Lower lobe of right lung (tissue), 2 donors: ENCODE measurements around the gene YTHDC1. TPM values are rescaled to one million over a fixed set of nuclear protein-coding genes. Genes with fewer than 3 reads are reported as not detected.
A peak's percentile ranks its signal among the peaks of the same experiment; 100 is the strongest.

ENCODE experiments used
- ATAC-seq, 2 donors: fragments of 200-7000 bp; cut with Tn5 transposase; one replicate each; pipeline ENCODE4 v1.9.1; 2020 to 2022; ENCODE audit warnings: mild to moderate bottlenecking in 2 of 2, moderate library complexity in 2 of 2
- DNase-seq: peaks from one replicate; pipeline ENCODE4 v3.0.0-alpha.2; 2020
- H3K27ac ChIP-seq: fragments of 200-600 bp; one replicate; pipeline ENCODE4 v1.8.0; 2022
- H3K27me3 ChIP-seq: fragments of 200-600 bp; one replicate; pipeline ENCODE4 v1.8.0; 2022; ENCODE audit warnings: low read depth
- H3K36me3 ChIP-seq: fragments of 200-600 bp; one replicate; pipeline ENCODE4 v1.8.0; 2022; ENCODE audit warnings: mild to moderate bottlenecking
- H3K4me1 ChIP-seq: fragments of 200-600 bp; one replicate; pipeline ENCODE4 v1.8.0; 2022
- H3K4me3 ChIP-seq: fragments of 200-600 bp; one replicate; pipeline ENCODE4 v1.8.0; 2022; ENCODE audit warnings: mild to moderate bottlenecking
- H3K9me3 ChIP-seq: fragments of 200-600 bp; one replicate; pipeline ENCODE4 v1.8.0; 2022
- intact Hi-C: fragments of 100-400 bp; cut with DNase I; formaldehyde crosslinking; loops from one replicate; pipeline ENCODE4 v1.11.0; 2022
- total RNA-seq: library from RNA; stranded (reverse); fragmentation: NEBNext Ultra II Directional; extraction: Animal tissue kit (Norgen Biotek cat#: 25700); gene quantifications from one replicate; pipeline ENCODE4 v1.2.1, GENCODE V29; 2021
- TF ChIP-seq, protein P1 (sequence below): fragments of 200-600 bp; IDR thresholded peaks from one replicate; pipeline ENCODE4 v1.8.0; 2022; ENCODE audit warnings: antibody characterized with exemption, mild to moderate bottlenecking
- donor health status: DM: no; HTN: yes; CAD: no; lungs with severe emphysema.

YTHDC1 gene
- total RNA-seq, 1 donor from 2014 or later: 77.2 TPM

DNA sequence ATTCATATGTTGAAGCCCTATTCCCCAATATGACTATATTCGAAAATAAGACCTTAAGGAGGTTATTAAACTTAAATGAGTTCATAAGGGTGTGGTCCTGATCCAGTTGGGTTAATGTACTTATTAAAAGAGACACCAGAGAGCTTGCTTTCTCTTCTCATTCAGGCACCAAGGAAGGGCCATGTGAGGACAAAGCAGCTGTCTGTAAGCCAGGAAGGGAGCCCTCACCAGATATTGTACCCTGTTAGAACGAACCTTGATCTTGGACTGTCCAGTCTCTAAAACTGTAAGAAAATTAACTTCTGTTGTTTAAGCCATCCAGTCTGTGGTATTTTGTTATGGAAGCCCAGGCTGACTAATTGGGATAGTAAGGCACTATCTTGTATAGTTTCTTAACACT is 9.1 kb upstream of the YTHDC1 start:
- H3K27me3 ChIP-seq: no peaks in the 10 kb centered on the region

DNA sequence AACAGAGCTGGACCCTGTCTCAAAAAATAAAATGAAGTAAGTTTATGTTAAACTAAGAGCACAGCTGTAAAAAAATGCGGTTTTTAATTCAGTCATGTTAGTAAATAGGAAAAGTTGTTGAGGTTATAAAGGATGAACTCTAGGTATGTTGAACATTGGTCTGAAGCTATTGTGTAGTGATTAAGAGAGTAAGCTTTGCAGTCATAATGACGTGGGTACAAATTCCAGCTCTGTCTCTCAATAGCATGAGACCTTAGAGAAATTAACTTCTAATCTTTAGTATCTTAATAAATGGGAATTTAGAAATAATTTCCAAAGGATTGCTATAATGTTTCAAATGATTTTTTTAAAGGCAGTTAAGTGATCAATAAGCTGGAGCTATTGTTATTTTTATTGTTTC is 2.9 kb upstream of the YTHDC1 start:
- no peaks in the 10 kb centered on the region for H3K27me3 ChIP-seq
- peaks cover 8% of the 10 kb centered on the region for H3K4me1 ChIP-seq
- no peaks in the 10 kb centered on the region for H3K36me3 ChIP-seq
- intact Hi-C loops: no loop called here
- no peak overlapping the region for H3K4me3 ChIP-seq
- DNase-seq (no peak), ATAC-seq (no peak)
- no peak overlapping the region for H3K27ac ChIP-seq
- H3K9me3 ChIP-seq: no peaks in the 10 kb centered on the region
- TF ChIP-seq, protein P1, sequence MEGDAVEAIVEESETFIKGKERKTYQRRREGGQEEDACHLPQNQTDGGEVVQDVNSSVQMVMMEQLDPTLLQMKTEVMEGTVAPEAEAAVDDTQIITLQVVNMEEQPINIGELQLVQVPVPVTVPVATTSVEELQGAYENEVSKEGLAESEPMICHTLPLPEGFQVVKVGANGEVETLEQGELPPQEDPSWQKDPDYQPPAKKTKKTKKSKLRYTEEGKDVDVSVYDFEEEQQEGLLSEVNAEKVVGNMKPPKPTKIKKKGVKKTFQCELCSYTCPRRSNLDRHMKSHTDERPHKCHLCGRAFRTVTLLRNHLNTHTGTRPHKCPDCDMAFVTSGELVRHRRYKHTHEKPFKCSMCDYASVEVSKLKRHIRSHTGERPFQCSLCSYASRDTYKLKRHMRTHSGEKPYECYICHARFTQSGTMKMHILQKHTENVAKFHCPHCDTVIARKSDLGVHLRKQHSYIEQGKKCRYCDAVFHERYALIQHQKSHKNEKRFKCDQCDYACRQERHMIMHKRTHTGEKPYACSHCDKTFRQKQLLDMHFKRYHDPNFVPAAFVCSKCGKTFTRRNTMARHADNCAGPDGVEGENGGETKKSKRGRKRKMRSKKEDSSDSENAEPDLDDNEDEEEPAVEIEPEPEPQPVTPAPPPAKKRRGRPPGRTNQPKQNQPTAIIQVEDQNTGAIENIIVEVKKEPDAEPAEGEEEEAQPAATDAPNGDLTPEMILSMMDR: no peak

More for the DNA sequence above, 9.1 kb upstream of the YTHDC1 start:
- DNase-seq: no peak
- H3K36me3 ChIP-seq: no peaks in the 10 kb centered on the region
- TF ChIP-seq, protein P1: no peak
- no peak overlapping the region for H3K27ac ChIP-seq
- no peak for ATAC-seq
- H3K4me1 ChIP-seq: no peaks in the 10 kb centered on the region
- no peaks in the 10 kb centered on the region for H3K9me3 ChIP-seq
- H3K4me3 ChIP-seq: no peak overlapping the region
- intact Hi-C loops: no loop called here

DNA sequence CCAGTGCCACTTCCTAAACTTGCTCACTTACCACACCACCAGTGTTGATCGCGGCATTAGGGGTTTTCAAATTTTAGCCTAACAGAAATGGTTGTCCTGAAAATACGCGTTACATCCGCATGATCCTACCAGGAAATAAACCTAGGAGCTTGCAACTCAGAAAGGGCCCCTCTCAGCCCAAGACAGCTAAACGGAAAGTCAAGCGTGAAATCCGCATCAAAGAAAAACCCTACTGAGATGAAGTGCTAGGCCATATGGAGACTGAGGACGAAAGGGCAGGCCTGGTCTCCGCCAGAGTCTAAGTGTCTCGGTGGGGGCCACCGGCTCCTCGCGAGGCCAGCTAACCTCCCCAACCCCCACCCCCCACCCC is 626 bp downstream of the YTHDC1 start:
- ATAC-seq: peak; percentile 36 to 46
- H3K27me3 ChIP-seq: no peaks in the 10 kb centered on the region
- peaks cover 41% of the 10 kb centered on the region for H3K4me1 ChIP-seq
- H3K27ac ChIP-seq: peak overlapping the region; percentile 99
- intact Hi-C loops: no loop called here
- peak overlapping the region; percentile 90 for H3K4me3 ChIP-seq
- TF ChIP-seq, protein P1: no peak
- no peaks in the 10 kb centered on the region for H3K9me3 ChIP-seq
- H3K36me3 ChIP-seq: no peaks in the 10 kb centered on the region
- peak; percentile 55 for DNase-seq

DNA sequence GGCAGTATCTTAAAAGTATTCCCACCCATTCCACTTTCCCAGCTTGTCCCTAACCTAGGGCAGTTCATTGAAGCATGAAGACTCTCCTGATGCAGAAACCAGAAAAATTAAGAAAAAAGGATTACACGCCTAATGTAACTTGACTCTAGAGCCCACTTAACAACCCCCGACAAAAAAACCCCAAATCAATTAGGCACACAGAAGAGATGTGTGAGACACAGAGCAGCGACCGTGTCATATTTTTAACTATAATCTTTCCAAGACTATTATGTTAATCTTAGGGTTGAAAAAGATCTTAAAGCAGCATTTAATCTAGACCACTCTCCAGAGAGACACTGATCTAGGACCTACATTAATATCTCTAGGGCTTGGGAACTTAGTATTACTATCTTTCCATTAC is 1.3 kb downstream of the YTHDC1 start:
- peak overlapping the region; percentile 99 for H3K27ac ChIP-seq
- ATAC-seq (no peak), DNase-seq (no peak)
- H3K27me3 ChIP-seq: no peaks in the 10 kb centered on the region
- H3K4me3 ChIP-seq: peak overlapping the region; percentile 90
- intact Hi-C loops: no loop called here
- peaks cover 48% of the 10 kb centered on the region for H3K4me1 ChIP-seq
- TF ChIP-seq, protein P1: no peak
- H3K36me3 ChIP-seq: no peaks in the 10 kb centered on the region
- H3K9me3 ChIP-seq: no peaks in the 10 kb centered on the region

DNA sequence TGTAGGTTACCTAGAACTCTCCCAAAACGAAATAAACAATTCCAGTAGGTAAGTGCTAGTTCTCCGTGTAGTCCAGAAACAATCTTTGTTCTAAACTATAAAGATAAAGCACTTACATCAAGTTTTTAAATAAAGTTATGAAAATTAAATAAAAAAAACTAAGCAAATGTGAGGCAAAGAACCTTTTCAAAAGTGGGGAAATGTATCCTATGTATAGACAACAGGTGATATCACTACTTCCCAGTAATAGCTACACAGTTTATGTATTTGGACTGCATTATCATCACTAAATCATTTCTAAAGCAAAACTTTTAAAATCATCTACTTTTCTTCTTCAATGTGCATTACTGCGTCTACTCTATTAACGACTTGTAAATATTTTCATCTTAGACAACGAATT is 2.0 kb downstream of the YTHDC1 start:
- TF ChIP-seq, protein P1: no peak
- ATAC-seq: no peak
- H3K4me1 ChIP-seq: peaks cover 55% of the 10 kb centered on the region
- no peaks in the 10 kb centered on the region for H3K36me3 ChIP-seq
- intact Hi-C loops: no loop called here
- DNase-seq: no peak
- H3K4me3 ChIP-seq: peak overlapping the region; percentile 90
- H3K9me3 ChIP-seq: no peaks in the 10 kb centered on the region
- no peak overlapping the region for H3K27ac ChIP-seq
- H3K27me3 ChIP-seq: no peaks in the 10 kb centered on the region

DNA sequence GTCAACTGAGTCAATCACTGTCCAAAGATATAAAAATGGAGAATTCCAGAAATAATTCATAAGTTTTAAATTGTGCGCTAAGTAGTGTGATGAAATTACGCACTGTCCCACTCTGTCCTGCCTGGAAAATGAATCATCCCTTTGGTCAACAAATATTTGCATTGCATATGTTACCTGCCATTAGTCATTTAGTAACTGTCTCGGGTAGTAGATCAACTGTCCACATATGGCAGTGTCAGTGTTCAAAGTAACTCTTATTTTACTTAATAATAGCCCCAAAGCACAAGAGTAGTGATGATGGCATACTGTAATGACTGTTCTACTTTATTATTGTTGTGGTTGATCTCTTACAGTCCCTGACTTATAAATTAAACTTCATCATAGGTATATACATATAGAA is 3.4 kb downstream of the YTHDC1 start:
- H3K4me3 ChIP-seq: no peak overlapping the region
- no peaks in the 10 kb centered on the region for H3K36me3 ChIP-seq
- intact Hi-C loops: no loop called here
- TF ChIP-seq, protein P1: no peak
- no peaks in the 10 kb centered on the region for H3K9me3 ChIP-seq
- DNase-seq (no peak), ATAC-seq (no peak)
- H3K27me3 ChIP-seq: no peaks in the 10 kb centered on the region
- H3K4me1 ChIP-seq: peaks cover 69% of the 10 kb centered on the region
- H3K27ac ChIP-seq: no peak overlapping the region
